Measurements from ENCODE around the gene MDM4. TPM values are rescaled to one million over a fixed set of nuclear protein-coding genes. Genes with fewer than 3 reads are reported as not detected.

MDM4 gene
- total and polyA plus RNA-seq, 8 donors, result 13.5 to 53.0 (median 35.9) TPM

DNA sequence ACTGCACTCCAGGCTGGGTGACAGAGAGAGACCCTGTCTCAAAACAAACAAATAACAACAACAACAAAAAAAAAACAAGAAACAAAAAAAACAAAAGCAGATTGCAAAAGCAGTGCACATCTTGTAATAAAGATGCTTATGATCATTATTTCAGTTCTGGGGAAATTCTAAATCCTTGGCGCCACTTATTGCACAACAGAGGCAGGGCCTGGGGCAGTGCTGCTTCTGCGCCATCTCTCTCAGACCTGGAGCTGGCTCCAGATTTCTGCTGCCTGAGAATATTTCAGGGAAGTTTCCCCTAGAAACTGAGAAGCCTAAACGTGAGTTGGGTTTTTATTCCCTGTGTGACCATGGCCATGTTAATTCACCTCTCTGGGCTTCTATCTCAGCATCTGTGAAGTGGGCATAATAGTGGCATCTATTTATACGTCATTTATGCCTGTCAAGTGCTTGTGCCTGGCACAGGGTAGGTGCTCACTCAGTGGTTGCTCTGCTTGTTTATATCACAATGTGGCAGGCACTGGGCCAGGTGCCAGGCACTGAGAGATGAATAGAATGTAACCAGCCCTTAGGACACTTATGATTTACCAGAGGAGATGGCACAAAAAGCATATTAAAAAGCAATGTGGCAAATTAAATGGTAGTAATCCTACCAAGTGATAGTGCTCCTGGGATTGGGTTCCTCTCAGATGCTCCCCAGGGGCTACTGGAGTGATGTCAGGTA, 67.9 kb downstream of the MDM4 start:
- intact Hi-C loops (cut with DNase I), result no loop called here
- FAIRE-seq, result no peak
- H3K4me3 ChIP-seq, result no peak overlapping the region
- no peak overlapping the region for H3K27ac ChIP-seq
- DNase-seq, result no peak
- H3K36me3 ChIP-seq, result no peaks in the 10 kb centered on the region
- no peaks in the 10 kb centered on the region for H3K9me3 ChIP-seq
- WGBS, 2 donors, result 75 to 77% methylated on average over 4 of the region's 4 CpGs
- H3K4me1 ChIP-seq, result no peaks in the 10 kb centered on the region
- TF ChIP-seq, protein P1, sequence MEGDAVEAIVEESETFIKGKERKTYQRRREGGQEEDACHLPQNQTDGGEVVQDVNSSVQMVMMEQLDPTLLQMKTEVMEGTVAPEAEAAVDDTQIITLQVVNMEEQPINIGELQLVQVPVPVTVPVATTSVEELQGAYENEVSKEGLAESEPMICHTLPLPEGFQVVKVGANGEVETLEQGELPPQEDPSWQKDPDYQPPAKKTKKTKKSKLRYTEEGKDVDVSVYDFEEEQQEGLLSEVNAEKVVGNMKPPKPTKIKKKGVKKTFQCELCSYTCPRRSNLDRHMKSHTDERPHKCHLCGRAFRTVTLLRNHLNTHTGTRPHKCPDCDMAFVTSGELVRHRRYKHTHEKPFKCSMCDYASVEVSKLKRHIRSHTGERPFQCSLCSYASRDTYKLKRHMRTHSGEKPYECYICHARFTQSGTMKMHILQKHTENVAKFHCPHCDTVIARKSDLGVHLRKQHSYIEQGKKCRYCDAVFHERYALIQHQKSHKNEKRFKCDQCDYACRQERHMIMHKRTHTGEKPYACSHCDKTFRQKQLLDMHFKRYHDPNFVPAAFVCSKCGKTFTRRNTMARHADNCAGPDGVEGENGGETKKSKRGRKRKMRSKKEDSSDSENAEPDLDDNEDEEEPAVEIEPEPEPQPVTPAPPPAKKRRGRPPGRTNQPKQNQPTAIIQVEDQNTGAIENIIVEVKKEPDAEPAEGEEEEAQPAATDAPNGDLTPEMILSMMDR (IDR thresholded peaks at IDR 0.05), result no peak
- no peaks in the 10 kb centered on the region for H3K27me3 ChIP-seq
- ATAC-seq, result peak in 1 of 4 donors; percentile 36

GRCh38 chr1:204584699-204585372, 68.6 kb downstream of the MDM4 start:
- ATAC-seq (no peak), FAIRE-seq (no peak), DNase-seq (no peak)
- Histone ChIP-seq H3K4me3 (no peak overlapping the region), H3K4me1 (no peaks in the 10 kb centered on the region), H3K27ac (no peak overlapping the region), H3K9me3 (no peaks in the 10 kb centered on the region), H3K27me3 (no peaks in the 10 kb centered on the region), H3K36me3 (no peaks in the 10 kb centered on the region)
- TF ChIP-seq, protein P1 (IDR thresholded peaks at IDR 0.05), result no peak
- intact Hi-C loops (cut with DNase I), result no loop called here
- WGBS, 2 donors, result 83 to 87% methylated on average over 11 of the region's 11 CpGs

- intact Hi-C loops (cut with DNase I), result no loop called here
- H3K4me1 ChIP-seq, result no peaks in the 10 kb centered on the region
- no peaks in the 10 kb centered on the region for H3K36me3 ChIP-seq
- ATAC-seq (no peak), FAIRE-seq (no peak), DNase-seq (no peak)
- no peaks in the 10 kb centered on the region for H3K9me3 ChIP-seq
- WGBS, 2 donors, result 83 to 85% methylated on average over 6 of the region's 6 CpGs
- H3K4me3 ChIP-seq, result no peak overlapping the region
- H3K27me3 ChIP-seq, result no peaks in the 10 kb centered on the region
- H3K27ac ChIP-seq, result no peak overlapping the region
- TF ChIP-seq, protein P1 (IDR thresholded peaks at IDR 0.05), result no peak
Observed at GRCh38 chr1:204587621-204588020, 71.4 kb downstream of the MDM4 start.

DNA sequence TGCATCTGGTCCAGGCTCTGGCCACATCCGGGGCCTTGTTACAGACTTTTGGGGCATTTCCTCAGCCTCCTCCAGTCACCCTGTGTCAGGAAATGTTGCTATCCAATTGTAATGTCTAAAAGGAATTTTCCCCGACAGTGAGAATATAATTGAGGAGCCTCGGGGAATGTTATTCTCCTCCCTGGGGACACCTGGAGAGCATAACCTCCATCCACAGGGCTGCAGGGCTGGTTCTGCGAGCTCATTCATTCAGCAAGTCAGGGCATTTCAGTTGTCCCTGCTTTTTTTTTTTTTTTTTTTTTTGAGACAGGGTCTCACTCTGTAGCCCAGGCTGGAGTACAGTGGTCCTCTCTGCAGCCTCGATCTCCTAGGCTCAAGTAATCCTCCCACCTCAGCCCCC, 72.6 kb downstream of the MDM4 start:
- WGBS, 2 donors, result 72 to 73% methylated on average over 5 of the region's 5 CpGs
- H3K27me3 ChIP-seq, result no peaks in the 10 kb centered on the region
- DNase-seq (no peak), ATAC-seq (no peak), FAIRE-seq (no peak)
- no peak overlapping the region for H3K4me3 ChIP-seq
- H3K4me1 ChIP-seq, result no peaks in the 10 kb centered on the region
- intact Hi-C loops (cut with DNase I), result no loop called here
- no peaks in the 10 kb centered on the region for H3K36me3 ChIP-seq
- H3K9me3 ChIP-seq, result no peaks in the 10 kb centered on the region
- H3K27ac ChIP-seq, result no peak overlapping the region
- TF ChIP-seq, protein P1 (IDR thresholded peaks at IDR 0.05), result no peak
